ENCODE results near the gene HDAC8.

Gene HDAC8

GRCh38 chrX:72367516-72367915 lies 205.1 kb downstream of the HDAC8 start:
- TF ChIP-seq TAF1 (IDR thresholded peaks at IDR 0.05; ENCODE audit: borderline replicate concordance, insufficient read depth, low read length) (no peak), FOXP2 (optimal IDR thresholded peaks at IDR 0.05; ENCODE audit: borderline replicate concordance, extremely low read depth, extremely low read length, insufficient read depth) (no peak), SIN3A (IDR thresholded peaks at IDR 0.05; ENCODE audit: borderline replicate concordance, insufficient read depth, low read length) (no peak), POLR2AphosphoS5 (IDR thresholded peaks at IDR 0.05; ENCODE audit: low read depth, low read length) (no peak), REST (IDR thresholded peaks at IDR 0.05; ENCODE audit: insufficient read depth in 1 of 2, low read depth in 2 of 2, low read length in 2 of 2) (no peak)

- TF ChIP-seq FOXP2 (optimal IDR thresholded peaks at IDR 0.05; ENCODE audit: borderline replicate concordance, extremely low read depth, extremely low read length, insufficient read depth) (no peak), TAF1 (IDR thresholded peaks at IDR 0.05; ENCODE audit: borderline replicate concordance, insufficient read depth, low read length) (no peak), POLR2AphosphoS5 (IDR thresholded peaks at IDR 0.05; ENCODE audit: low read depth, low read length) (no peak), REST (IDR thresholded peaks at IDR 0.05; ENCODE audit: insufficient read depth in 1 of 2, low read depth in 2 of 2, low read length in 2 of 2) (no peak), SIN3A (IDR thresholded peaks at IDR 0.05; ENCODE audit: borderline replicate concordance, insufficient read depth, low read length) (no peak)
These were observed 205.8 kb downstream of the HDAC8 start for GRCh38 chrX:72366701-72367454.

GRCh38 chrX:72366178-72366577 lies 206.5 kb downstream of the HDAC8 start:
- TF ChIP-seq FOXP2 (optimal IDR thresholded peaks at IDR 0.05; ENCODE audit: borderline replicate concordance, extremely low read depth, extremely low read length, insufficient read depth) (no peak), SIN3A (IDR thresholded peaks at IDR 0.05; ENCODE audit: borderline replicate concordance, insufficient read depth, low read length) (no peak), REST (IDR thresholded peaks at IDR 0.05; ENCODE audit: insufficient read depth in 1 of 2, low read depth in 2 of 2, low read length in 2 of 2) (no peak), TAF1 (IDR thresholded peaks at IDR 0.05; ENCODE audit: borderline replicate concordance, insufficient read depth, low read length) (no peak), POLR2AphosphoS5 (IDR thresholded peaks at IDR 0.05; ENCODE audit: low read depth, low read length) (no peak)

- TF ChIP-seq SIN3A (IDR thresholded peaks at IDR 0.05; ENCODE audit: borderline replicate concordance, insufficient read depth, low read length) (no peak), TAF1 (IDR thresholded peaks at IDR 0.05; ENCODE audit: borderline replicate concordance, insufficient read depth, low read length) (no peak), POLR2AphosphoS5 (IDR thresholded peaks at IDR 0.05; ENCODE audit: low read depth, low read length) (no peak), REST (IDR thresholded peaks at IDR 0.05; ENCODE audit: insufficient read depth in 1 of 2, low read depth in 2 of 2, low read length in 2 of 2) (no peak), FOXP2 (optimal IDR thresholded peaks at IDR 0.05; ENCODE audit: borderline replicate concordance, extremely low read depth, extremely low read length, insufficient read depth) (no peak)
These were observed 207.5 kb downstream of the HDAC8 start for GRCh38 chrX:72365126-72365525.

Data from PFSK-1 (cell line).